HEK293 (cell line): Measurements from ENCODE around the gene FOXN3.

ENCODE experiments used
- CTCF ChIA-PET: fragments of 350-600 bp; formaldehyde crosslinking; extraction: SDS; loops from one replicate; lab custom pipeline; 2021; ENCODE audit warnings: antibody characterized with exemption; lab: Yijun Ruan, JAX
- POLR2A ChIA-PET: fragments of 300-600 bp; formaldehyde crosslinking; extraction: SDS; loops from one replicate; lab custom pipeline; 2020; ENCODE audit warnings: antibody characterized with exemption, inconsistent platforms; lab: Yijun Ruan, JAX
- H3K27ac ChIP-seq: fragments of 200-500 bp; sonication (Bioruptor generic); 2 replicates; pipeline ENCODE4 v1.5.1; 2014; ENCODE audit warnings: low read depth, low read length, control low read depth, inconsistent platforms; ENCODE audit errors: extremely low read depth
- H3K36me3 ChIP-seq, 2 experiments: fragments of 200-500 bp in 1 of 2; sonication (Bioruptor generic) in 1 of 2; 1 replicate in 1 of 2; 2 replicates in 1 of 2; pipeline ENCODE4 v1.5.1; 2014 to 2017; ENCODE audit warnings: inconsistent platforms in 2 of 2, low read length in 2 of 2; ENCODE audit not compliant: control insufficient read depth in 2 of 2, insufficient read depth in 1 of 2
- H3K4me1 ChIP-seq: fragments of 200-500 bp; sonication (Bioruptor generic); 2 replicates; pipeline ENCODE4 v1.5.1; 2014; ENCODE audit warnings: mild to moderate bottlenecking, low read length, inconsistent platforms; ENCODE audit not compliant: control insufficient read depth, insufficient read depth
- H3K4me3 ChIP-seq: 2 replicates; pipeline ENCODE4 v1.5.1; 2011; ENCODE audit warnings: low read depth, mild to moderate bottlenecking, control low read depth, low read length, moderate library complexity
- H3K9me3 ChIP-seq: fragments of 200-500 bp; sonication (Bioruptor generic); 2 replicates; pipeline ENCODE4 v1.5.1; 2014; ENCODE audit warnings: low read depth, low read length, inconsistent platforms; ENCODE audit not compliant: control insufficient read depth, insufficient read depth
- HOXC10 ChIP-seq: sonication (generic); formaldehyde crosslinking; IDR thresholded peaks from 2 replicates; pipeline ENCODE4 v1.8.1; 2023; ENCODE audit warnings: mild to moderate bottlenecking, missing genetic modification reagents
- ZNF16 ChIP-seq: fragments of 450-650 bp; formaldehyde crosslinking; IDR thresholded peaks from 2 replicates; pipeline ENCODE4 v1.5.1; 2016; ENCODE audit warnings: low read depth, missing biosample characterization, missing genetic modification characterization
- ZNF221 ChIP-seq: fragments of 450-650 bp; formaldehyde crosslinking; IDR thresholded peaks from 2 replicates; pipeline ENCODE4 v1.5.1; 2017; ENCODE audit warnings: missing biosample characterization, missing genetic modification characterization, borderline replicate concordance
- ZNF248 ChIP-seq: fragments of 450-650 bp; formaldehyde crosslinking; IDR thresholded peaks from 2 replicates; pipeline ENCODE4 v1.5.1; 2017; ENCODE audit warnings: missing biosample characterization, missing genetic modification characterization
- ZXDB ChIP-seq: fragments of 450-650 bp; formaldehyde crosslinking; IDR thresholded peaks from 2 replicates; pipeline ENCODE4 v1.5.1; 2016; ENCODE audit warnings: missing biosample characterization, missing genetic modification characterization
- TF ChIP-seq, protein P1 (sequence below): fragments of 450-650 bp; formaldehyde crosslinking; IDR thresholded peaks from 2 replicates; pipeline ENCODE4 v1.5.1; 2017; ENCODE audit warnings: missing biosample characterization, missing genetic modification characterization
- TF ChIP-seq, protein P2 (sequence below): fragments of 450-650 bp; formaldehyde crosslinking; IDR thresholded peaks from 2 replicates; pipeline ENCODE4 v1.5.1; 2017; ENCODE audit warnings: missing biosample characterization, missing genetic modification characterization
- TF ChIP-seq, protein P3 (sequence below): fragments of 450-650 bp; formaldehyde crosslinking; IDR thresholded peaks from 2 replicates; pipeline ENCODE4 v1.5.1; 2016; ENCODE audit warnings: missing biosample characterization, missing genetic modification characterization
- TF ChIP-seq, protein P4 (sequence below): fragments of 450-650 bp; formaldehyde crosslinking; IDR thresholded peaks from 2 replicates; pipeline ENCODE4 v1.5.1; 2016; ENCODE audit warnings: missing biosample characterization, missing genetic modification characterization
- TF ChIP-seq, protein P5 (sequence below): fragments of 450-650 bp; formaldehyde crosslinking; IDR thresholded peaks from 2 replicates; pipeline ENCODE4 v1.5.1; 2016; ENCODE audit warnings: missing biosample characterization, missing genetic modification characterization
- TF ChIP-seq, protein P6 (sequence below): fragments of 450-650 bp; formaldehyde crosslinking; IDR thresholded peaks from 2 replicates; pipeline ENCODE4 v1.5.1; 2017; ENCODE audit warnings: missing biosample characterization, missing genetic modification characterization
- TF ChIP-seq, protein P7 (sequence below): fragments of 450-650 bp; formaldehyde crosslinking; IDR thresholded peaks from 2 replicates; pipeline ENCODE4 v1.5.1; 2017; ENCODE audit warnings: missing biosample characterization, missing genetic modification characterization
- TF ChIP-seq, protein P8 (sequence below): fragments of 450-650 bp; formaldehyde crosslinking; IDR thresholded peaks from 2 replicates; pipeline ENCODE4 v1.5.1; 2016; ENCODE audit warnings: missing biosample characterization, missing genetic modification characterization

FOXN3 gene

DNA sequence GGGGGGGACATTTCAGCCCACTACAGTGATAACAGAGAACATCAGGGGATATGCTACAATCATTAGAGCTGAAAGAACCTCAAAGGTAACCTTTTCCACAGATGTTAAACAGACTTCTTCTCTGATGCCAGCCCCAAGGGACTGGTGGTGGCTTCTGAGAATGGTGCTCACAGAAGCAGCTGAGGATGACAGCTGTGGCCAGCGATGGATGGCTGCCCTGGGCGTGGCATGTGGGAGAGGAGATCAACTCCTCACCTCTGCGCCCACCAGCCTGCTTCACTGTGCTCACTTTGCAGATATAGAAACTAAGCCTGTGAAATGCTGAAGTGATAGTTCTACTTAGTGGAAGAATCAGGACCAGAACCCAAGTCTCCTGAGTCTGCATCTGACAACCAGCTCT, 33.0 kb downstream of the FOXN3 start:
- Histone ChIP-seq H3K36me3 (no peaks in the 10 kb centered on the region), H3K4me3 (no peak overlapping the region), H3K4me1 (no peaks in the 10 kb centered on the region), H3K9me3 (no peaks in the 10 kb centered on the region), H3K27ac (no peak overlapping the region)
- CTCF ChIA-PET: no interaction called here
- TF ChIP-seq, protein P1, sequence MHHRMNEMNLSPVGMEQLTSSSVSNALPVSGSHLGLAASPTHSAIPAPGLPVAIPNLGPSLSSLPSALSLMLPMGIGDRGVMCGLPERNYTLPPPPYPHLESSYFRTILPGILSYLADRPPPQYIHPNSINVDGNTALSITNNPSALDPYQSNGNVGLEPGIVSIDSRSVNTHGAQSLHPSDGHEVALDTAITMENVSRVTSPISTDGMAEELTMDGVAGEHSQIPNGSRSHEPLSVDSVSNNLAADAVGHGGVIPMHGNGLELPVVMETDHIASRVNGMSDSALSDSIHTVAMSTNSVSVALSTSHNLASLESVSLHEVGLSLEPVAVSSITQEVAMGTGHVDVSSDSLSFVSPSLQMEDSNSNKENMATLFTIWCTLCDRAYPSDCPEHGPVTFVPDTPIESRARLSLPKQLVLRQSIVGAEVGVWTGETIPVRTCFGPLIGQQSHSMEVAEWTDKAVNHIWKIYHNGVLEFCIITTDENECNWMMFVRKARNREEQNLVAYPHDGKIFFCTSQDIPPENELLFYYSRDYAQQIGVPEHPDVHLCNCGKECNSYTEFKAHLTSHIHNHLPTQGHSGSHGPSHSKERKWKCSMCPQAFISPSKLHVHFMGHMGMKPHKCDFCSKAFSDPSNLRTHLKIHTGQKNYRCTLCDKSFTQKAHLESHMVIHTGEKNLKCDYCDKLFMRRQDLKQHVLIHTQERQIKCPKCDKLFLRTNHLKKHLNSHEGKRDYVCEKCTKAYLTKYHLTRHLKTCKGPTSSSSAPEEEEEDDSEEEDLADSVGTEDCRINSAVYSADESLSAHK (tag by site-specific recombination): no peak
- TF ChIP-seq, protein P2, sequence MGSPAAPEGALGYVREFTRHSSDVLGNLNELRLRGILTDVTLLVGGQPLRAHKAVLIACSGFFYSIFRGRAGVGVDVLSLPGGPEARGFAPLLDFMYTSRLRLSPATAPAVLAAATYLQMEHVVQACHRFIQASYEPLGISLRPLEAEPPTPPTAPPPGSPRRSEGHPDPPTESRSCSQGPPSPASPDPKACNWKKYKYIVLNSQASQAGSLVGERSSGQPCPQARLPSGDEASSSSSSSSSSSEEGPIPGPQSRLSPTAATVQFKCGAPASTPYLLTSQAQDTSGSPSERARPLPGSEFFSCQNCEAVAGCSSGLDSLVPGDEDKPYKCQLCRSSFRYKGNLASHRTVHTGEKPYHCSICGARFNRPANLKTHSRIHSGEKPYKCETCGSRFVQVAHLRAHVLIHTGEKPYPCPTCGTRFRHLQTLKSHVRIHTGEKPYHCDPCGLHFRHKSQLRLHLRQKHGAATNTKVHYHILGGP (tag by site-specific recombination): no peak
- TF ChIP-seq, protein P3, sequence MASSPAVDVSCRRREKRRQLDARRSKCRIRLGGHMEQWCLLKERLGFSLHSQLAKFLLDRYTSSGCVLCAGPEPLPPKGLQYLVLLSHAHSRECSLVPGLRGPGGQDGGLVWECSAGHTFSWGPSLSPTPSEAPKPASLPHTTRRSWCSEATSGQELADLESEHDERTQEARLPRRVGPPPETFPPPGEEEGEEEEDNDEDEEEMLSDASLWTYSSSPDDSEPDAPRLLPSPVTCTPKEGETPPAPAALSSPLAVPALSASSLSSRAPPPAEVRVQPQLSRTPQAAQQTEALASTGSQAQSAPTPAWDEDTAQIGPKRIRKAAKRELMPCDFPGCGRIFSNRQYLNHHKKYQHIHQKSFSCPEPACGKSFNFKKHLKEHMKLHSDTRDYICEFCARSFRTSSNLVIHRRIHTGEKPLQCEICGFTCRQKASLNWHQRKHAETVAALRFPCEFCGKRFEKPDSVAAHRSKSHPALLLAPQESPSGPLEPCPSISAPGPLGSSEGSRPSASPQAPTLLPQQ (tag by site-specific recombination): no peak
- TF ChIP-seq, protein P4, sequence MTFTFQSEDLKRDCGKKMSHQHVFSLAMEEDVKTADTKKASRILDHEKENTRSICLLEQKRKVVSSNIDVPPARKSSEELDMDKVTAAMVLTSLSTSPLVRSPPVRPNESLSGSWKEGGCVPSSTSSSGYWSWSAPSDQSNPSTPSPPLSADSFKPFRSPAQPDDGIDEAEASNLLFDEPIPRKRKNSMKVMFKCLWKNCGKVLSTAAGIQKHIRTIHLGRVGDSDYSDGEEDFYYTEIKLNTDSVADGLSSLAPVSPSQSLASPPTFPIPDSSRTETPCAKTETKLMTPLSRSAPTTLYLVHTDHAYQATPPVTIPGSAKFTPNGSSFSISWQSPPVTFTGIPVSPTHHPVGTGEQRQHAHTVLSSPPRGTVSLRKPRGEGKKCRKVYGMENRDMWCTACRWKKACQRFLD (tag by site-specific recombination): no peak
- TF ChIP-seq, protein P5, sequence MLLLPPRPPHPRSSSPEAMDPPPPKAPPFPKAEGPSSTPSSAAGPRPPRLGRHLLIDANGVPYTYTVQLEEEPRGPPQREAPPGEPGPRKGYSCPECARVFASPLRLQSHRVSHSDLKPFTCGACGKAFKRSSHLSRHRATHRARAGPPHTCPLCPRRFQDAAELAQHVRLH (tag by site-specific recombination): no peak
- TF ChIP-seq ZNF248 (tag by site-specific recombination) (no peak), ZNF221 (tag by site-specific recombination) (no peak), ZXDB (tag by site-specific recombination) (no peak), ZNF16 (tag by site-specific recombination) (no peak), HOXC10 (CRISPR knock-in tag) (no peak)
- TF ChIP-seq, protein P6, sequence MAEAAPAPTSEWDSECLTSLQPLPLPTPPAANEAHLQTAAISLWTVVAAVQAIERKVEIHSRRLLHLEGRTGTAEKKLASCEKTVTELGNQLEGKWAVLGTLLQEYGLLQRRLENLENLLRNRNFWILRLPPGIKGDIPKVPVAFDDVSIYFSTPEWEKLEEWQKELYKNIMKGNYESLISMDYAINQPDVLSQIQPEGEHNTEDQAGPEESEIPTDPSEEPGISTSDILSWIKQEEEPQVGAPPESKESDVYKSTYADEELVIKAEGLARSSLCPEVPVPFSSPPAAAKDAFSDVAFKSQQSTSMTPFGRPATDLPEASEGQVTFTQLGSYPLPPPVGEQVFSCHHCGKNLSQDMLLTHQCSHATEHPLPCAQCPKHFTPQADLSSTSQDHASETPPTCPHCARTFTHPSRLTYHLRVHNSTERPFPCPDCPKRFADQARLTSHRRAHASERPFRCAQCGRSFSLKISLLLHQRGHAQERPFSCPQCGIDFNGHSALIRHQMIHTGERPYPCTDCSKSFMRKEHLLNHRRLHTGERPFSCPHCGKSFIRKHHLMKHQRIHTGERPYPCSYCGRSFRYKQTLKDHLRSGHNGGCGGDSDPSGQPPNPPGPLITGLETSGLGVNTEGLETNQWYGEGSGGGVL (tag by site-specific recombination): no peak
- TF ChIP-seq, protein P7, sequence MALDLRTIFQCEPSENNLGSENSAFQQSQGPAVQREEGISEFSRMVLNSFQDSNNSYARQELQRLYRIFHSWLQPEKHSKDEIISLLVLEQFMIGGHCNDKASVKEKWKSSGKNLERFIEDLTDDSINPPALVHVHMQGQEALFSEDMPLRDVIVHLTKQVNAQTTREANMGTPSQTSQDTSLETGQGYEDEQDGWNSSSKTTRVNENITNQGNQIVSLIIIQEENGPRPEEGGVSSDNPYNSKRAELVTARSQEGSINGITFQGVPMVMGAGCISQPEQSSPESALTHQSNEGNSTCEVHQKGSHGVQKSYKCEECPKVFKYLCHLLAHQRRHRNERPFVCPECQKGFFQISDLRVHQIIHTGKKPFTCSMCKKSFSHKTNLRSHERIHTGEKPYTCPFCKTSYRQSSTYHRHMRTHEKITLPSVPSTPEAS: no peak
- TF ChIP-seq, protein P8, sequence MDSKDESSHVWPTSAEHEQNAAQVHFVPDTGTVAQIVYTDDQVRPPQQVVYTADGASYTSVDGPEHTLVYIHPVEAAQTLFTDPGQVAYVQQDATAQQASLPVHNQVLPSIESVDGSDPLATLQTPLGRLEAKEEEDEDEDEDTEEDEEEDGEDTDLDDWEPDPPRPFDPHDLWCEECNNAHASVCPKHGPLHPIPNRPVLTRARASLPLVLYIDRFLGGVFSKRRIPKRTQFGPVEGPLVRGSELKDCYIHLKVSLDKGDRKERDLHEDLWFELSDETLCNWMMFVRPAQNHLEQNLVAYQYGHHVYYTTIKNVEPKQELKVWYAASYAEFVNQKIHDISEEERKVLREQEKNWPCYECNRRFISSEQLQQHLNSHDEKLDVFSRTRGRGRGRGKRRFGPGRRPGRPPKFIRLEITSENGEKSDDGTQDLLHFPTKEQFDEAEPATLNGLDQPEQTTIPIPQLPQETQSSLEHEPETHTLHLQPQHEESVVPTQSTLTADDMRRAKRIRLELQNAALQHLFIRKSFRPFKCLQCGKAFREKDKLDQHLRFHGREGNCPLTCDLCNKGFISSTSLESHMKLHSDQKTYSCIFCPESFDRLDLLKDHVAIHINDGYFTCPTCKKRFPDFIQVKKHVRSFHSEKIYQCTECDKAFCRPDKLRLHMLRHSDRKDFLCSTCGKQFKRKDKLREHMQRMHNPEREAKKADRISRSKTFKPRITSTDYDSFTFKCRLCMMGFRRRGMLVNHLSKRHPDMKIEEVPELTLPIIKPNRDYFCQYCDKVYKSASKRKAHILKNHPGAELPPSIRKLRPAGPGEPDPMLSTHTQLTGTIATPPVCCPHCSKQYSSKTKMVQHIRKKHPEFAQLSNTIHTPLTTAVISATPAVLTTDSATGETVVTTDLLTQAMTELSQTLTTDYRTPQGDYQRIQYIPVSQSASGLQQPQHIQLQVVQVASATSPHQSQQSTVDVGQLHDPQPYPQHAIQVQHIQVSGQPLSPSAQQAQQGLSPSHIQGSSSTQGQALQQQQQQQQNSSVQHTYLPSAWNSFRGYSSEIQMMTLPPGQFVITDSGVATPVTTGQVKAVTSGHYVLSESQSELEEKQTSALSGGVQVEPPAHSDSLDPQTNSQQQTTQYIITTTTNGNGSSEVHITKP (tag by site-specific recombination): no peak
- POLR2A ChIA-PET: no interaction called here
